ENCODE results near the gene CACNA1G. TPM values are rescaled to one million over a fixed set of nuclear protein-coding genes. Genes with fewer than 3 reads are reported as not detected.

The CACNA1G gene
- total and polyA plus RNA-seq, 2 experiments from 2014 or later: 19.0 to 46.1 TPM

DNA sequence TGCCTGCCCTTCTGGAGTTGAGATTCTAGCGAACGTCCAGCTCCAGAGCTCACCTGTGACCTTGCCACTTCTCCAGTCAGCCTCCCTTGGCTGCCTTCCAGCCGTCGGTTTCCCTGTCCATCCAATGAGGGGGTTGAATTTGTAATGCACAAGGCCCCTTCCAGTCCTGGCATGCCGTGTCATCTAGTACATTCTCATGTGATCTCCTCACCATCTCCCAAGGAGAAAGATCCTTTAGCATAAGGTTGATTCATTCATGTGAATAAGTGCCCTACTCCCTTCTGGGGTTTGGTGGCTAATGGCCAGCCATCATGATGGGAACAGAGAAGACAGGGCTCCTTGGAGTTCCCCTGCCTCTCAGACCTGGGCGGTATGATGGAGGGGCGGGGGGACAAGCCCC is 55.3 kb downstream of the CACNA1G start:
- Histone ChIP-seq H3K27ac (no peak overlapping the region), H3K9me3 (ENCODE audit: low read depth) (no peaks in the 10 kb centered on the region), H3K36me3 (no peaks in the 10 kb centered on the region), H3K27me3 (no peaks in the 10 kb centered on the region), H3K4me3 (no peak overlapping the region), H3K4me1 (ENCODE audit: low read depth) (peaks cover 10% of the 10 kb centered on the region)
- DNase-seq (ENCODE audit: low read depth in 1 of 2, low spot score in 1 of 2): no peak
- TF ChIP-seq, protein P1, sequence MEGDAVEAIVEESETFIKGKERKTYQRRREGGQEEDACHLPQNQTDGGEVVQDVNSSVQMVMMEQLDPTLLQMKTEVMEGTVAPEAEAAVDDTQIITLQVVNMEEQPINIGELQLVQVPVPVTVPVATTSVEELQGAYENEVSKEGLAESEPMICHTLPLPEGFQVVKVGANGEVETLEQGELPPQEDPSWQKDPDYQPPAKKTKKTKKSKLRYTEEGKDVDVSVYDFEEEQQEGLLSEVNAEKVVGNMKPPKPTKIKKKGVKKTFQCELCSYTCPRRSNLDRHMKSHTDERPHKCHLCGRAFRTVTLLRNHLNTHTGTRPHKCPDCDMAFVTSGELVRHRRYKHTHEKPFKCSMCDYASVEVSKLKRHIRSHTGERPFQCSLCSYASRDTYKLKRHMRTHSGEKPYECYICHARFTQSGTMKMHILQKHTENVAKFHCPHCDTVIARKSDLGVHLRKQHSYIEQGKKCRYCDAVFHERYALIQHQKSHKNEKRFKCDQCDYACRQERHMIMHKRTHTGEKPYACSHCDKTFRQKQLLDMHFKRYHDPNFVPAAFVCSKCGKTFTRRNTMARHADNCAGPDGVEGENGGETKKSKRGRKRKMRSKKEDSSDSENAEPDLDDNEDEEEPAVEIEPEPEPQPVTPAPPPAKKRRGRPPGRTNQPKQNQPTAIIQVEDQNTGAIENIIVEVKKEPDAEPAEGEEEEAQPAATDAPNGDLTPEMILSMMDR (IDR thresholded peaks at IDR 0.05; ENCODE audit: low read depth, low read length): no peak

DNA sequence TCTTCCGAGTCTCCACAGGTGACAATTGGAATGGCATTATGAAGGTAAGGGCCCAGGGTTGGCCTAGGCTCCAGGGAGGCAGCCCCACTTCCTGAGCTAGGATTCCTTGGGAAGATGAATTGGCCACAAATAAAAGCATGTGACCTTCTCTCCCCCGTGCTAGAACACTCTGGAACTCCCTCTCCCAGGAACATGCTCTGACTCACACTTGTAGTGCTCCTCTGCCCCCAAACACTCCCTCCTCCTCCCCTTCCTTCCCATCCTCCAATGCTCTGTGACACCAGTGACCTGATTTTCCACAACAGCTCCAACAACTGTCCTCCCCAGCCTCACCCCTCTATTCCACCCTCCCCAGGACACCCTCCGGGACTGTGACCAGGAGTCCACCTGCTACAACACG is 57.8 kb downstream of the CACNA1G start:
- no peak overlapping the region for H3K4me3 ChIP-seq
- H3K9me3 ChIP-seq (ENCODE audit: low read depth): no peaks in the 10 kb centered on the region
- H3K36me3 ChIP-seq: no peaks in the 10 kb centered on the region
- H3K4me1 ChIP-seq (ENCODE audit: low read depth): peaks cover 20% of the 10 kb centered on the region
- H3K27ac ChIP-seq: no peak overlapping the region
- no peaks in the 10 kb centered on the region for H3K27me3 ChIP-seq
- peak in 1 of 2 donors; percentile 52 for DNase-seq (ENCODE audit: low read depth in 1 of 2, low spot score in 1 of 2)
- TF ChIP-seq, protein P1 (IDR thresholded peaks at IDR 0.05; ENCODE audit: low read depth, low read length): no peak

DNA sequence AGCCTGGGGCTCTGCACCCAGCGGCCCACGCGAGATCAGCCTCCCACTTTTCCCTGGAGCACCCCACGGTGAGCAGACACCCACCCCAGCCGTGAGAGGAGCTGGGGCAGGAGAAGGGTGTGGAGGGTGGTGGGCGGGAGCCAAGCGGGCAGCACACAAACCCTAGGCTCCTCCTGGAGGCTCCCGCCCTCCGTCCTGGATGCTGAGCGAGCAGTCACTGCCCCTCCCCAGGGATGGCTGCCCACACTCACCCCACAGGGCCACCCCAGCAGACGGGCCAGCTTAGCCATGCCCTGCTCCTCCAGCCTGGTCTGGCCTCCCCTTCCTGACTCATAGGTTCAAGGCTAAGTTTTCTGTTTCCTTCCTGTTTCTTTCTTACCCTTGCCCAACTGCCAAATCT is 58.4 kb downstream of the CACNA1G start:
- H3K9me3 ChIP-seq (ENCODE audit: low read depth): no peaks in the 10 kb centered on the region
- TF ChIP-seq, protein P1 (IDR thresholded peaks at IDR 0.05; ENCODE audit: low read depth, low read length): no peak
- no peak overlapping the region for H3K27ac ChIP-seq
- H3K4me1 ChIP-seq (ENCODE audit: low read depth): peaks cover 20% of the 10 kb centered on the region
- no peaks in the 10 kb centered on the region for H3K36me3 ChIP-seq
- no peak overlapping the region for H3K4me3 ChIP-seq
- H3K27me3 ChIP-seq: no peaks in the 10 kb centered on the region
- DNase-seq (ENCODE audit: low read depth in 1 of 2, low spot score in 1 of 2): no peak

DNA sequence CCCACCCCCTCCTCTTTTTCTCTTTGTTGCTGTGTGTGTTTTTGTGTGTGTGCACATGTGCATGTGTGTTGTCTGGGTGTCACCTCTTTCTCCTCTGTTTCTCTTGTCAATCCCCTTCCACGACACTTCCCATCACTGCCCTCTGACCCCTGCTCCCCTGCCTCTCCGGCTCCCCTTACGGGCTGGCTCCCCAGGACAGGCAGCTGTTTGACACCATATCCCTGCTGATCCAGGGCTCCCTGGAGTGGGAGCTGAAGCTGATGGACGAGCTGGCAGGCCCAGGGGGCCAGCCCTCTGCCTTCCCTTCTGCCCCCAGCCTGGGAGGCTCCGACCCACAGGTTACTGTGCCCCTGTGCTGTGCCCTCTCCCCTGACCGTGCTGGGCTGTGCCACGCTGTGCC is 59.0 kb downstream of the CACNA1G start:
- TF ChIP-seq, protein P1 (IDR thresholded peaks at IDR 0.05; ENCODE audit: low read depth, low read length): no peak

DNA sequence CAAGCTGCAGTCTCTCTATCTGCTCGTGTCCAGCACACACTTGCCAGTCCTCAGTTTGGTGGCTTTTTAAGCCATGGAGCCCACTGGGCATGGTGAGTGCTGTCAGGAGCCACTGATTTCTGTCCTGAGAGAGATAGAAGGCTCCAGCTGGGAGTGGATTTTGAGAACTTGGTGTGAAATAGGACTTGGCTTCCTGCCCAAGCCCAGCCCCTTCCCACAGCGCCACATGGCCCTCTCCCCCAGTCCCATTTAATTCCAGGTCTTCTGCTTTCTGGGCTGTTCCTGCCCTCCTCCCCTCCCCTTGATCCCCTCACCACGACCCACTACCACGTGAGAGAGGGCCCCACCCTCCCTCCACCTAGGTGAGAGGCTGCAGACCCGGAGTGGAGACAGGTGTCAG is 59.7 kb downstream of the CACNA1G start:
- Histone ChIP-seq H3K36me3 (no peaks in the 10 kb centered on the region), H3K27ac (no peak overlapping the region), H3K27me3 (no peaks in the 10 kb centered on the region), H3K4me3 (no peak overlapping the region), H3K9me3 (ENCODE audit: low read depth) (no peaks in the 10 kb centered on the region), H3K4me1 (ENCODE audit: low read depth) (peaks cover 20% of the 10 kb centered on the region)
- TF ChIP-seq, protein P1 (IDR thresholded peaks at IDR 0.05; ENCODE audit: low read depth, low read length): no peak
- DNase-seq (ENCODE audit: low read depth in 1 of 2, low spot score in 1 of 2): no peak

More for the DNA sequence above, 59.0 kb downstream of the CACNA1G start:
- Histone ChIP-seq H3K4me3 (no peak overlapping the region), H3K4me1 (ENCODE audit: low read depth) (peaks cover 20% of the 10 kb centered on the region), H3K27ac (peak overlapping the region; percentile 41), H3K36me3 (no peaks in the 10 kb centered on the region), H3K9me3 (ENCODE audit: low read depth) (no peaks in the 10 kb centered on the region), H3K27me3 (no peaks in the 10 kb centered on the region)
- no peak for DNase-seq (ENCODE audit: low read depth in 1 of 2, low spot score in 1 of 2)

DNA sequence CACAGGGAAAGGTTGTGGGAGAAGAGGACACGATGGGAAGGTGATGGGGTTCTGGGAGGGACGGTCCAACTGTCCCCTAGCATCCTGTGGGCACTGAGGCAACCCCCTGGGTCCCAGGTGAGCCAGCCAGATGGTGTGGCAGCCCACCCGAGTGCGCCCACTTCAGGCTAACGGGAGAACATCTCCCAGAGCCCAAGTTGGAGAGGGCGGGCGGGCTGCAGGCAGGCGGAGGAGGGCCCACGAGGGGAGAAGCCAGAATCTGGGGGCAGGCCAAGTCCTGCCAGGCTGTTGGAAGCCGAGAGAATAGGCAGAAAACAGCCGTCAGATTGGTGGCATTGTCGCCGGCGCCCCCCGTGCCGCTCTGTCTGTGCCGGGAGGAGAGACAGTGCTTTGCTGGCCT is 60.3 kb downstream of the CACNA1G start:
- DNase-seq (ENCODE audit: low read depth in 1 of 2, low spot score in 1 of 2): no peak
- no peak overlapping the region for H3K27ac ChIP-seq
- H3K36me3 ChIP-seq: no peaks in the 10 kb centered on the region
- no peaks in the 10 kb centered on the region for H3K9me3 ChIP-seq (ENCODE audit: low read depth)
- TF ChIP-seq, protein P1 (IDR thresholded peaks at IDR 0.05; ENCODE audit: low read depth, low read length): peak; percentile 17
- no peaks in the 10 kb centered on the region for H3K27me3 ChIP-seq
- no peak overlapping the region for H3K4me3 ChIP-seq
- H3K4me1 ChIP-seq (ENCODE audit: low read depth): peaks cover 20% of the 10 kb centered on the region

All from cardiac muscle cell (in vitro differentiated cells and primary cell).